ENCODE results near the gene IQSEC1.

Gene IQSEC1

DNA sequence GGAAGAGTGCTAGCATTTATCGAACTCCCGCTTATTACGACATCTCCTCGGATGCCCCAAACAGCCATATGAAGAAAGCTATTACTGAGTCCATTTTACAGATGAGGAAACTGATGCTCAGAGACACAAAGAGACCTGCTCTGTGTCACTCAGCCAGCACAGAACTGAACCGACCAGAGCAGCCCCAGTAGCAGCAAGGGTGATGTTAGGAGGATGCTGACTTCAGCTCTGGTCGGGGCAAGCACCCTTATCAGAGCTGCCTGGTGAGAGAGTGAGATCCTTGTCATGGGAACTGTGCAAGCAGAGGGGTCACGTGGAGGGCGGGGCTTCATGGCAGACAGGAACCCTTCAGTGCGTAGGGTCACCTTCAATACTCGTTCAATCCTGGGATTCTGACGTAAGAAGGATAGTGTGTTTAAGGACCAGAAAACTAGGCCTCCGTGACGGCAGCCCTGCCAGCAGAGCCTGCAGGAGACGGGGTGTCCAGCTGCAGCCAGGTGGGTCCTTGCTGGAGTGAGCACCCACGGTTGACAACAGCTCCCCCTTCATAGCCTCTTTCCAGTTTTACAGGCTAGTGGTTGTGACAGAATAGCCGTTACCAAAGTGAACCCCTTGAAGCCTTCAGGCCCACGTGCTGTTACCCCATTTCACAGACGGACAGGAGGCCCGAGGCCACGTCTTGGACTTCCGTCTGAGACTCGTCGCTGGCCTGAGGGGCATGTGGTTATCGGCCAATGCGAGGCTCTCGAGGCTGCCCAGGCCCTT lies 12.0 kb upstream of the IQSEC1 start:
- no peak for DNase-seq

DNA sequence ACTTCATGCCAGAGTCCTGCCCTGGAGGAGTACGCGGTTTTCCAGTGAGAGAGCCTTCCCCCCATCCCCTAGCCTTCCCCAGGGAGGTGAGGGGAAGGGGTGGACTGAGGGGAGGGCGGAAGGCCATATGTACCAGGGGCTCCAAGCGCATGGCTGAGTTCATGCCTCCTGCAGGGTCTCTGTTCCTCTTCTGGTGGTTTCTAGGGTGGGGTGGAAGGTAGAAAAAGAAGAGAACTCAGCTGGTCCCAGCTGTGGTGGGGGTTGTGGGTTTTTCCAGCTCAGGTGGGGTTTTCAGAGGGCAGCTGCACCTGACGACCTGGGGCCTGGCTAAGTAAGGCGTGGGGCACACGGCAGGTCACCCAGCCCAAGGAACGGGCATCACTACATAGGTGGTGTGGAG lies 10.7 kb upstream of the IQSEC1 start:
- no peak for DNase-seq

DNA sequence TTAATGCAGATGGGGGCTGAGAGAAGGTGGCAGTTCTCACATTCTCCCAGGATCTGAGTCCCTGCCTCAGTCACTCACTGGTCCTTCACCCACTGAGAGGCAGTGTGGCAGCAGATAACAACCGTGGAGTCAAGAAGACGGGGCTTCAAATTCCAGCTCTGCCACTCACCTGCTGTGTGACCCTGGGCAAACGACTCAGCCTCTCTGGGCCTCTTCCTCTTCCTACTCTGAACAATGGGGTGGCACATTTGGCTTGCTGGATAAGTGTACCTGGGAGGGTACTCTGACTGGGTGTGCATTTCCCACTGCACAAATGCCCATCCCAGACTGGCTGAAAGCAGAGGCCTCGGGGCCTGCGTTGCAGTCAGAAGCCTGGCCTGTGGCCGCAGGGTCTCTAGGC lies 10.0 kb upstream of the IQSEC1 start:
- no peak for DNase-seq

DNA sequence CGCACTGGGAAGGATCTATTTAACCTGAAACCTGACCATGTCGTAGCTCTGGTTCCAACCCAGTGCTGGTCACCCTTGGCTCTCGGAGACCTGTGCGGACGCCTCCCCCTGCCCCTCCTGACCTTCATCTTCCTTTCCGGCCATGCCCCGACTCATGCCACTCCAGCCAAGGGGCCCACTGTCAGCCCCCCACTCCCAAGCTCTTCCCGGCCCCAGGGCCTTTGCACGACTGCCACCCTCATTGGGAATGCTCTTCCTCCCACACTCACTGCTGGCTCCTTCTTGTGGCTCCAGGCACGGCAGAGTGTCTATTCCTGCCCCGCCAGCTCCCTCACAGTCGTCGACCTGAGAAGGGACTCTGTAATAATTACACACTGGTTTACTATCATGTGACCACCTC lies 9.4 kb upstream of the IQSEC1 start:
- DNase-seq, result no peak

DNA sequence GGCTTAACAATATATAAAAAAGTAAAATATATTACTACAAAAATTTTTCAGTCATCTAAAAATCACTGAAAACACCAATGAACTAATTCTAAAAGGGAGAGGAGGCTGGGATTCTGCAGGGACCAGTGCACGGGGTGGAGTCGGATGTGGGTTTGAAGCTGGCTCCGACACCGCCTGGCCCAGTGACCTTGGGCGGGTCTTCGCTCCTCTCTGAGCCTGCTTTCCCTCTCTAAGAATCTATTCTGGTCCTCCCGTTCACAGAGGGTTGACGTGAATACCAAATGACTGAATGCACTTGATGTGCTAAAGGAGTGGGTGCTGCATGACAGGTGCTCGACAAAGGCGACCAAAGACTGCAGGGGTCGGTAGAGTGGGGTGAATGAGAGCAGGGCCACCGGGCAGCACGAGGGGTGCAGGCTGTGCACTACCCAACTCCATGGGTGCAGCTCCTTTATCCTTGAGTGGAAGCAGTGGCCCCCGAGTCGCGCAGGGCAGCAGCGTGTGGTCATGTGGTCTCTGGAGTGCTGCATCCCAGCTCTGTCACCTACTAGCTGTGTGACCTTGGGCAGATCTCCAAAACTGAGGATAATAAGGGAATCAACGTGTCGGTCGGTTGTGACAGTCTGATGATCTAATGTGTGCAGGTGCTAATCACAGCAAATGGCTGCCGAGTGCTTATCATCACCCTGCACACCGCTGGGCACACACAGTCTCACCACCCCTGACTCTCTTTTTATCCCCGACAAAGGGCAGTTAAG lies 8.6 kb upstream of the IQSEC1 start:
- DNase-seq, result no peak

DNA sequence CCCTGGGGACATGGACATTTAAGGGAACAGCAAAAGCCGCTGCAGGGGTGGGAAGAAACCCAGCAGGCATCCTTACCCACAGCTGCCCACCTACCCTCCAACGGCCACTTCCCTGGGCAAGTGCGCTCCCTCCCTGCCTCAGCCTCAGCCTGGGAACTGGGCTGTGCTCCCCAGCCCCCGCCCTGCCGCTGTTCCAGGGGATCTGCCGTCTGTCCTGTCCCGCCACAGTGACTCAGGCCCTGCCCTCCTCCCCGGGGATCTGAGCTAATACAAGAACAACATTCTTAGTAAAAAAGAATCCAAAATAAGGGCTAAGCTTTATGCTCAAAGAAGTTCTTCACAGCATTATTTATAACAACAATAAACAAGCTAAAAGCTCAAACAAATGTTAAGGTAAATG lies 7.4 kb upstream of the IQSEC1 start:
- DNase-seq, result no peak

DNA sequence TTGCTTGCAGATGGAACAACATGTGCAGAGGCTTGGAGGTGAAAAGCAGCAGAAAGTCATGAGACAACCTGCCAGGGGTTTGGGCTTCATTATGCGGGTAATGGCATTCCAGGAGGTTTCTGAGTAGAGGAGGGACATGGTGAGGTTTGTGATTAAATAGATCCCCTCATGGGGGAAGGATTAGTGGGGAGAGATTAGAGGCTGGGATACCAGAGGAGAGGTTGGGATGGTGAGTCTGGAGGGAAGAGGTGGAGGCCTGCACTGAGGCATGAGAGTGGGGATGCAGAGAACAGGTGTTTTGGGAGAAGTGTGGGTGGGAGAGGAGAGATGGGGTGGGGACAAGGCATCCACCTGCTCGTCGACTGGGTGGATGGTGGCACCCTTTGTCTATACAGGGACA lies 6.8 kb upstream of the IQSEC1 start:
- no peak for DNase-seq

DNA sequence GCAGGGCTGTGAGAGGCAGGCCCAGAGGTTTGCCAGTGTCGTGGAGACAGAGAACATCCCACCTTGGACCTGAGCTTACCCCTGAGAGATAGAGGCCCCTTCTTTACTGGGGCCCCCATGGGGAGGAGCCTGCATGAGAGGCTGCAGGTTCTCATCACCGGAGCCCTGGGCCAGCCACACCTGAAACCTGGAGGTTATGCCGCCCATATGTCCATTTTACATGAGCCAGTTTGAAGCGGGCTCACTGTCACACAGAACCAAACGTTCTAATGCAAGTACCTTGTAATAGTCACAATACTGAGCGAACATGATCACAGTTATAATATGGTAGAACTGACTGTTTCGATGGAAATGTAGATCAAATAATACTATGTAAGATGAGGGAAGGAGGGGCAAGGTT lies 6.3 kb upstream of the IQSEC1 start:
- DNase-seq, result no peak

DNA sequence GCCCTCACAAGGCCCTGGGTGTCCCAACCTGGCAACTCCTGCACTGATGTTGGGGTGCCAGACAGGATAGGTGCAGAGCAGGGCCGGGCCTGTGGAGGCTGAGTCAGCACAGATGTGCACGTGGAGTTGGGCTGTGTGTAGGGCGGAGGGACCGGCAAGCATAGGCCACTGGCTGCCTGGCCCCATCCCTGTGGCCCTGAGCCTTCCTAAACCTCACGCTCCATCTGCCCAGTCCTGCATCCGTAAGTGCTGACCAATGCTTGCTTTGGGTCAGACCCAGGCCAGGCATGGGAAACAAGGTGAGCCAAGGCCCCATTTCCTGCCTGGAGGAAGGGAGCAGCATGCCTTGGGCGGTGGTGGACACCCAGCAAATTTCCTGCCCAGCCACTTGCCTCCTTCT lies 5.8 kb upstream of the IQSEC1 start:
- DNase-seq, result no peak

DNA sequence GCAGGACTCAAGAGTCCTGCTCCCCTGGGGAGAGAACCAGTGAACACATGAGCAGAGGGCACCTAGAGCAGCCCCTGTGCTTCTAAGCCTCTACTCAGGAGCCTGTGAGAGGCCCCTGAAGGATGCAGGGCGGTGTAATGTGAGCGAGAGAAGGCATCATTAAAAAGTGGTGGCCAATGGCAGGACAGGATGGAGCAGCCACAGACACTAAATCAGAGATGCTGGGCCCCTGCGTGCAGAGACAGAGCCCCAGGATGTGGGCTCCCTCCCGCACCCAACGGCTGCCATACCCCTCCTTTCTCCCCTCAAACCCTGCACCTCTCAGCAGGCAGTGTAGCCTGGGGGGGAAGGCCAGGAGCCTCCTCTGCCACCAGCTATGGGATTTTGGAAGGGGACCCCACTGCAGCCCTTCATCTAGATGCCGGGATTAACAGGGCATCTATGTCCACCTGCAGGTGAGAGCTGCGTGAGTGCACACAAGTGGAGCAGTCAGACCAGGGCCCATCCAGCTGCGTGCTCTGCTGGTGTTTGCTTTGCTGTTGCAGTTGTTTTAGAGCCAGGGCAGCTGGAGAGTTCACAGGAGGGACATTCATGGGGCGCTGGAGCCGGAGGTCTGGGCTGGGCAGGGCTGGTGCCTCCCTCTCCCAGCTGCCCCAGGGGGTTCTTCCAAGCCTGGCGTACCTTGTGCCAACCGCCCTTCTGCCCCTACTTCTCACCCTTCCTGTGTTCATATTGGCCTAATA lies 5.1 kb upstream of the IQSEC1 start:
- peak; percentile 67 for DNase-seq

DNA sequence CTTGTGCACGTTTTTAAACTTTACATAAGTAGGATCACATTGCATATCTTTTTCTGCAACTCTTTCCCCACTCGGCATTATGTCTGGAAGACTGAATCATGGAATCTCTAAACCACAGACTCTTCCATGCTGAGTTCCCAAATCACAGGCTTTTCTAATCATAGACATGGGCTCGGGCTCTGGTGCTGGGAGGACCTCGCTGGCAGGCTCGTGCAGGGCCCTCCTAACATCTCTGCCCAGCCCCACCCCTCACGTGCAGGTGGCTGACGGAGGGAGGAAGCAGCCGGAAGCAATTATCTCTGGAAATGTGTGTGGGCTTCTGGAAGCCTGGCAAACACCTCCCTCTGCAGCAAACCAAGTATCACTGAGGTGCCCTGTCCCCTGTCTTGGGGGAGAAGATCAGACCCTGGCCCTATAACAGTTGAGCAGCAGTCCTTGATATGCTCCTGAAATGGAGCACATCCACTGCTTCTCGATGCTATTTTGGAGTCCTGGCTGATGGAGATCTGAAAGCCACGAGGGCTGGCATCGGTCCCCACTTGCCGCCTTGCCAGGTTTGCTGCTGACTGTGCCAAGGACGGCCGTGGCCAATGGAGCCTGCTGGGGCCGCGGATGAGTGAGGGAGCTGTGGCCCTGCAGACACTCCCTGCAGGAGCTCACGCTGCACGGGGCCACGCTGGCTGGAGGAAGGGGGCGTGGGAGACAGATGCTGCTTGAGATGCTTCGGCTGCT lies 4.4 kb upstream of the IQSEC1 start:
- DNase-seq, result peak; percentile 72

DNA sequence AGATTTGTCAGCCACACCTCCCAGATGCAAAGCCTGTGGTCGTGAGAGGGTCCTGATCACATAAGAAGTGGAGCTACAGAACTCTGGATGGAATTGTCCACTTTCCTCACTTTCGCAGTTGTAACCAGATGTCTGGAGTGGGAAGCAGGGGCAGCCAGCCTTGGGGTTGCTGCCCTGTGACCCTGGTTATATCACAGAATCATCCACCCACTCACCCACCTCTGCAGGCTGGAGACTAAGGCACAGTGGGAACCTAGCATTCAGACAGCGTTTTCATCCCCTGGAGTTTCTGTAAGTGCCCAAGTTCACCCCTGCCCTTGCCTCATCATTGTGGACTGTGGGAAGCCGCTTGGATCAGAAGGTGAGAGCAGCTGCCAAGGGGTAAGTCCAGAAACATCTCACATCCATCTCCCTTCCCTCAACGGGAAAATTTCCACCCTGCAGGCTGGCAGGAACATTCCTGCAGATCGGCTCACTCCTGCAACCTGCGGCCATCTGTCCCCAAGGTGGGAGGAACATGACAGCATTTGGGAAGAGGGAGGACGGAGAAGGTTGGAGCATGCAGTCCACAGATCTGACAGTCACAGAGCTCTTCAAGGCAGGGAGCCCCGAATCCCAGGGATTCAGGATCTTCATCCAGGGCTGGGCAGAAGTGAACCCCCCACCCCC lies 2.9 kb upstream of the IQSEC1 start:
- DNase-seq, result no peak

DNA sequence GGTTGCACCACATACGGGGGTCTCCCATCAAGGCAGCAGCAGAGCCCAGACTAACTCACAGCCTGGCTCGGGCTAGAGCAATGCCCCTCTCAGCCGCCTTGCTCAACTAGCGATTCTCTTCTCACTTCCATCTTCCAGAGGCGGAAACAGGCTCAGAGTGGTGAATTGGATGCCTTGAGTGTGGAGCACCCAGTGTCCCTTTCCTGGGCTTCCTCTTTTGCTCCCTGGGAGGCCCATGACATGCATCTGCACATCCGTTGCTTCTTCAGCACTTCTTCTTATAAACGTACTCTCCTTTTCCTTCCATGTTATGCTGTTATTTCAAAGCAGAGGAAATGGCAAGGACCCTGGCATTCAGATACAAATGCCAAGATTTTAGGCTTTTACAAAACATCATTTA lies 2.1 kb upstream of the IQSEC1 start:
- no peak for DNase-seq

DNA sequence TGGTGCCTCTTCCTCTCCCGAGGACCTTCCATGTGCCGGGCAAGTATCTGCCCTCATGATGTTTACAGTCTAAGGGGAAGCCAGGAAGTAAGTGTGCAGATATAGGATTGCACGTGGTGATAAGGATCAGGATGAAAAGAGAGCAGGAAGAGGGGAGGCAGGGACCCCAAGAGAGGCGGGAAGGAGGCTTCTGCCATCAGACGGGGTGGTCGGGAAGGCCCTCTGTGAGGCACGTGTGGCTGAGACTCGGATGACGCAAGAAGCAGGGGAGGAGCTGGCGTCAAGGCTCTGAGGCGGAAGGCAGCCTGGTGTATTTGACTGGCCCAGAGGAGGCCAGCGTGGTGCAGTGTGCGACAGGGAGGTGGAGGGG lies 762 bp upstream of the IQSEC1 start:
- no peak for DNase-seq

DNA sequence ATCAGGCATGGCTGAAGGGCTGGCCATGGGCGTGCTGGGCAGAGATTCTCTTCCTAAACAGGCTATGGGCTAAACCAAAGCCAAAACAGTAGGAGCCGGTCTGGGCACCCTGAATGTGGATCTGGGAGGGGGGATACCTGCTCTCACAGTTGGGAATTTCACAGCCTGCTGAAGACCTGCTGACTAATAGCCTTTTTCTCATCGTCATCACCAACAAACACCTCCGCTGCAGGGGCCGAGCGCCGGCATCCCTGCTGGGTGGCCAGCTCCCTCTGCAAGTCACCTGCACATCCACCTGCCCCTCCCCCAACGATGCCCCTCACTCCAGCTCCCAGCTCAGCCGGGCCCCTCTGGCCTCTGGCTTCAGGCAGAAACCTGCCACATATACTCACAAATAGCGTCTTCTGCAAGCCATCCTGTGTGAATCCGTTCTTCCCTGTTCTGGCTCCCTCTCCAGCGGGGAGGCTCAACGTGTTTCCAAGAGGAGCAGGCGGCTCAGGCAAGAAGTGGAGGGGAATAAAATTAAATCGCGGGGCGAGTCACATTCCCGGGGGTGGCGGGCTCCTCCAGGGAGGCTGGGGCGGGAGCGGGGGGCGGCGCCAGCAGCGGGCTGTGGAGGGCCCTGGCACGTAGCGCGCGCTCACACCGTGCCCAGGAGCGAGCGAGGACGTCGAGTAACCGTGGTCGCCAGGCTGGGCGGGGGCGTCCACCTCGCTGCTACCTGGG lies 466 bp downstream of the IQSEC1 start:
- peak; percentile 65 for DNase-seq

DNA sequence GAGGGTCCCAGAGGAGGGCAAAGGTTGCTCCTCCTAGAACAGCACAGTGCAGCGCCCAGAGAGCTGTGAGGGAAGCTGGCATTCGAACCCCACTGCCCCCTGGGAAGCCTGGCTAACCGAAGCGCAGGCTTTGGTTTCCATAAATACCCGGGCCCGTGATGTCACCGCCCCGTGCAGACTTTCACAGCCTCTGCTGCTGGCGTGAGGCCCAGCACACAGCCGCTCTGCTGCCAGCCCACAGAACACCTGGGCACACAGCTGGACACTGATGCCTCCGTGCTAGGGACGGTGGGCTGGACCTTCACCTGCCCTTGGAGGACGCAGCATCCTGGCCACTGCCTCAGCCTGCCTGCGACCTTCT lies 1.0 kb downstream of the IQSEC1 start:
- peak; percentile 69 for DNase-seq

DNA sequence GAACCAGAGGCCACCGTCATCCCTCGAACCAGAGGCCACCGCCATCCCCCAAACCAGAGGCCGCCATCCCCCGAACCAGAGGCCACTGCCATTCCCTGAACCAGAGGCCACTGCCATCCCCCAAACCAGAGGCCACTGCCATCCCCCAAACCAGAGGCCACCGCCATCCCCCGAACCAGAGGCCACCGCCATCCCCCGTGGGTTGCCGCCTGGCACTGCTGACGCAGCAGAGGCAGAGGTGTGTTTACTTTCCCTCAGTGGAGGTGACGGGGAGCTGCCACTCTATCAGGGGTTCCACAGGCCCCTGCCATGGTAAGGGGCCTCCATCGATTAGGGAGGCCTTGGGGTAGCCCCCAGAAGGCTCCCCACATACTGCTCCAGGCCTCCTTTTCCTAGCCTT lies 1.5 kb downstream of the IQSEC1 start:
- no peak for DNase-seq

DNA sequence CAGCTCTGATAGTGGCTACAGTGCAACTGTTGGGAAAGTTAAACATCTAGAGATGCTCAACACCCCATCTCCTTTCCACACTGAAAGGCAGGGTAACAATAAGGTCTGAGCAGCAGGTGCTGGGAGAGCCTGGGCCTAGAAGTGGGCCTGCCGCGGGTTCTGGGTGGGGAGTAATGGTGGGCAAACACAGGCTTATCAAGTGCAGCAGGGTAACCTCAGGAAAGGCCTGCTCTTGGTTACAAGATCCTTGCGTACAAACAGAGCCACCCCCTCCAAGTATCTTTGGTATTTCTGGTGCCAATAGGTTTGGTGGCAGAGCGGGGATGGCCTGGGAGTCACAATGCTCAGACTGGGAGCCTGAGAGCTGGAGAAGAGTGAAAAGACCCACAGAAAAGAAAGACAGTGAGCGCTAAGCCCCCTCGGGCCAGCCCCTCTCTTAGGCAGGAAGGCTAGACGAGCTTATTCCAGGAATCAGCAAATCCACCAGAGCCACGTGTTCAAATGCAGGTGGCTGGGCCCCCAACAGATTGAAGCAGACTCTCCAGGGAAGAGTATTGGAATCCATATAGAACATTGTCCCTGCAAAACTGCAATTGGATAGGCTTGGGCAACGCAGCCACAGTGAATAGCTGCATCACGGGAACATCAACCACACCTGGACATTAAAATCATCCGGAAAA lies 2.7 kb downstream of the IQSEC1 start:
- DNase-seq, result no peak

DNA sequence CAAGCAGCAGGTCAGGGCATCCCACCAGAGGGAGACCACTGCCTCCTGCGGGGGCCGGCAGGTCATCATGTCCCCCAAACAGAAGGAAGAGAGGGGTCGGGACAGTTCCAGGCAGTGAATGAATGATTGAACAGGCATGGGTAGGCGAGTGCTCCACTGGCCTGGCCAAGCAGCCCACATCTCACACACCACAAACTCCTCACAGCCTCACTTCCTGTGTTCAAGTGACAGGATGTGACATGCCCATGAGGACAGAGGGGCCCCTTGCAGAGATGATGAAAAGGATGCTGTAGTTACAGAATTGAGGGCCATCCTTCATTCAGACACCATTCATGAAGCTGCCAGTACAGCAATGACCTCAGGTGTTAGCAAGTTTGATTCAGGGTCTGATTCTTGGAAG lies 3.7 kb downstream of the IQSEC1 start:
- no peak for DNase-seq

DNA sequence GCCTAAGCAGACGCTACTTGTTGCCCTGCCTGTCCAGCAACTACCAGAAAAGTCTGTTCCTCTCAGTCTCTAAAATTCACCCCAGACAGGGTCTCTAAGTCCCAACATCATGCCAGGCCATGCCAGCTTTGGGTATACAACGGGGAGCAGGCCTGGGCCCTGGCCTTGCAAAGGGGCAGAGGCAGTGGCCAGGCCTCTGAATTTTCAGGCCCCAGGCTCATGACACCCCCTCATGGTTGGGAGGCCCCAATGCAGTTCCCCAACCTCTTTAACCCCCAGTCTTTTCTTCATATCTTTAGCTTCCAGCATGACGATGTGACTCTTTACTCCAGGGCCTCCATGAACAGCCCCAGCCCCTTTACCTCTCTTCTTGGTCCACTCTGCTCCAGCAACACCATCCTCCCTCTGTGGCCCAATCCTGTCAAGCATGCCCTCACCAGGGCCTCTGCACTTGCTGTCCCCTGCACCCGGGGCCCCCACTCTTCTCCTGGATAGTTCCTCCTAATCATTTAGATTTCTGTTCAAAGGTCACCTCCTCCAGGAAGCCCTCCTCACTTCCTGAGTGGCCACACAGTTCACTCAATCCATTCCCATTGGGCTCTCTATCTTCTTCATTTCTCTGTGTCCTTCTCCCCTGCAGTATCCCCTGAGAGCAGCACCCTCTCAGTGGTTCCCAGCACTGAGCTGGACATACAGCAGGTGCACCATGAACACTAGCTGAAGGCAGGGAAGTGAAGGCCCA lies 4.8 kb downstream of the IQSEC1 start:
- DNase-seq, result no peak

DNA sequence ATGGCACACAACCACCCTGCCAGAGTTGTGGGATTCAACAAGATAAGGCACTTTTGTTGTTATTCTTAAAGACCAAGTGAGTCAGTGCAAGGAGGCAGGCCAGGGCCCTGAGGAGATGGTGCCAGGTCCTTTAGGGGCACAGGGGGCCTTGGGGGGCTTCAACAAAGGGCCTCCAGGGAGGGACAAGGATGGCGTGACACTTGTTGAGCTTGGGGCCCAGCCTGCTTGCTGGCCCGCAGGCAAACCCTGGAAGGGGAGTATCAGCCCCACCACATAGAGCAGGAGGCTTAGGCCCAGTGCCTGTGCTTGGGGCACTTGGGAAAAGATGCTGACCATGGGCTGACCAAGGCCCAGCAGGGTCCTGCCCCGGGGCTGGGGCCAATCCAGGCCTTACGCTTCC lies 5.5 kb downstream of the IQSEC1 start:
- DNase-seq, result no peak

Data from NCI-H146 (cell line).